Central memory CD8-positive, alpha-beta T cell (primary cell): ENCODE data around the gene ANKRD12.

Experiments used
- ATAC-seq: fragments of 150-1000 bp; cut with Tn5 transposase; replicated peaks from 2 replicates; pipeline ENCODE4 v1.10.0; 2022; ENCODE audit warnings: mild to moderate bottlenecking, moderate FRiP score, moderate number of reproducible peaks; ENCODE audit not compliant: poor library complexity, severe bottlenecking; ENCODE audit errors: extremely low read depth
- DNase-seq, 2 donors: peaks; one replicate each; pipeline ENCODE4 v3.0.0; 2021; ENCODE audit warnings: low spot score in 2 of 2
- H3K27ac Mint-ChIP-seq: one replicate; pipeline ENCODE4 v1.8.0; 2022; ENCODE audit warnings: low read depth, mild to moderate bottlenecking, moderate library complexity, mixed read lengths
- H3K27me3 Mint-ChIP-seq: one replicate; pipeline ENCODE4 v1.8.0; 2022; ENCODE audit warnings: mixed read lengths
- H3K36me3 Mint-ChIP-seq: one replicate; pipeline ENCODE4 v1.8.0; 2022; ENCODE audit warnings: mild to moderate bottlenecking, moderate library complexity, mixed read lengths; ENCODE audit not compliant: insufficient read depth
- H3K4me1 Mint-ChIP-seq: one replicate; pipeline ENCODE4 v1.8.0; 2022; ENCODE audit warnings: mixed read lengths
- H3K4me3 Mint-ChIP-seq: one replicate; pipeline ENCODE4 v1.8.0; 2022; ENCODE audit warnings: mild to moderate bottlenecking, moderate library complexity, mixed read lengths
- H3K9me3 Mint-ChIP-seq: one replicate; pipeline ENCODE4 v1.8.0; 2022; ENCODE audit warnings: mixed read lengths

Gene ANKRD12

GRCh38 chr18:9113468-9114149, 23.0 kb upstream of the ANKRD12 start:
- H3K4me1 Mint-ChIP-seq = peaks cover 54% of the 10 kb centered on the region
- H3K27ac Mint-ChIP-seq = peak overlapping the region; percentile 14
- ATAC-seq = no peak
- H3K9me3 Mint-ChIP-seq = no peaks in the 10 kb centered on the region
- no peak for DNase-seq
- H3K4me3 Mint-ChIP-seq = peak overlapping the region; percentile 48
- H3K36me3 Mint-ChIP-seq = peaks cover 11% of the 10 kb centered on the region
- H3K27me3 Mint-ChIP-seq = no peaks in the 10 kb centered on the region

DNA sequence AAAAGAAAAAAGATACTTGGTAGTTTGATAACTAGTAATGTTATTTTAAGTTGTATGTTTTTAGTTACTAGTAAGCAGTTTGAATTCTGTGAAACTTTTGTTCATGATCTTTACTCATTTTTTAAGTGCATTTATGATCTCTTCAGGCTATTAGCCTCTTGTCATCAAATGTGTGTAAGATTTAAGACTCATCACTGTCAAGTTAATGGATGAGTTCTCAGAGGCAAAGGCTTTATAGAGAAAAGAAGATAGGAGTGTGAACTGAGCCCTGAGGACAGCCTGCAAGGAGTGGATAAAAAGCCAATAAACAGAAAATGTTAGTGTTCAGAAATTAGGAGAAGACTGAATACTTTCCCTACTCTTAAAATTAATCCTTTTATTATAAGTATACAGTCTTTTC, 20.6 kb upstream of the ANKRD12 start:
- H3K27ac Mint-ChIP-seq = peak overlapping the region; percentile 99
- DNase-seq = no peak
- H3K9me3 Mint-ChIP-seq = no peaks in the 10 kb centered on the region
- peaks cover 62% of the 10 kb centered on the region for H3K4me1 Mint-ChIP-seq
- peaks cover 15% of the 10 kb centered on the region for H3K36me3 Mint-ChIP-seq
- no peak for ATAC-seq
- H3K27me3 Mint-ChIP-seq = no peaks in the 10 kb centered on the region
- H3K4me3 Mint-ChIP-seq = peak overlapping the region; percentile 79

DNA sequence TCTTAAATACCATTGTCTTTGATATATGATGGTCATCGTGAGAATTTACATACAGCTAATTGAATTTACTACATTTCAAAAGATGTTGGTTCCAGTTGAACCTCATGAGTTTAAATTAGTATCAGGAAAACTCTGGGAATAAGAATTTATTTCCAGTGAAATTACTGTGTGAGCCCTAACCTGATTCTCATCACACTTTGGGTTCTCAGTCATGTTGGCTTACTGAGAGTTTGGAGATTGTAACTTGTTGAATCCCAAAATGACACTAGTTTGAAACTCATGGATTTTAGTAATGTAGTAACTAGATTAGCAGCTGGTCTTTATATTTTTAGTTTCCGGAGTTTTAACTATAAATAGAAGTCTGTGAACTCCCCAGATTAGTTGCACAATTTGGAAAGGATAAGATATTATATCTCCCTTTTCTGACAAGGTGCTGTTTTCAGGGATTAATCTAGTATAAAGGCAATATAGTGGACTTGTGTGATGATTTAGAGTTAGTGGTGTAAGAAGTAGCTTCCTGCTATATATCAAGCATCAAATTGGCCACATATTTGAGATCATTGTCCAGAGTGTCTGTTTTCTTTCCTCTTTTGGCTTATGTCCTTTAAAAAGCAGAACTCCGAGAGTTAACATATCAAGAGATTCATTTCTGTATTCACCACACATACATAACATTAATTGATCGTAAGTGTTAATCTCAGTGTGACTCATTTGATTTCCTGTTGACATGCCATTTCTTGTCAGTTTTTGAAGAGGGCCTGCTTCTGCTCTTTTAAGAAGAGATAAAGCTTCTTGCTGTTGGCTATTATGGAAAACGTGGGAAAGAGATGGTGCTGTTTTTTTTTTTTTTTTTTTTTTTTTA, 18.4 kb upstream of the ANKRD12 start:
- DNase-seq (no peak), ATAC-seq (peak; percentile 63)
- Mint-ChIP-seq H3K9me3 (no peaks in the 10 kb centered on the region), H3K27ac (peak overlapping the region; percentile 99), H3K4me1 (peaks cover 58% of the 10 kb centered on the region), H3K4me3 (peak overlapping the region; percentile 78), H3K36me3 (peaks cover 20% of the 10 kb centered on the region), H3K27me3 (no peaks in the 10 kb centered on the region)

DNA sequence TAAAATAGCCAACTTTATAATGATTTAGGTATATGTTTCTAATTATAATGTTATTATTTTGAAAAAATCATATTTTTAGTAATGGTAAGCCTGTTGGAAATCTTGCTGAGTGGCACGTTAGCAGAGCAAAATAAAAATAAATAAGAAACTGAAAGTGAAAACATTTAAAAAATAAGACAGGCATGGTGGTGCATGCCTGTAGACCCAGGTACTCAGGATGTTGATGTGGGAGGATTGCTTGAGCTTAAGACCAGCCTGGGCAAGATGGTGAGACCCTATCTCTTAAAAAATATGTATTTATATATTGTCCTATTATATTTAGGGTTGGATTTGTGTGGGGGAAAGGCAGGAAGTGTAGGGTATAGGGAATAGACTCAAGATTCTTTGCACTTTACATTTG, 15.8 kb upstream of the ANKRD12 start:
- H3K27me3 Mint-ChIP-seq = no peaks in the 10 kb centered on the region
- ATAC-seq (no peak), DNase-seq (no peak)
- peaks cover 34% of the 10 kb centered on the region for H3K36me3 Mint-ChIP-seq
- peaks cover 56% of the 10 kb centered on the region for H3K4me1 Mint-ChIP-seq
- H3K9me3 Mint-ChIP-seq = no peaks in the 10 kb centered on the region
- H3K27ac Mint-ChIP-seq = peak overlapping the region; percentile 99
- H3K4me3 Mint-ChIP-seq = peak overlapping the region; percentile 34

- Mint-ChIP-seq H3K9me3 (no peaks in the 10 kb centered on the region), H3K27ac (peak overlapping the region; percentile 67), H3K27me3 (no peaks in the 10 kb centered on the region), H3K36me3 (peaks cover 48% of the 10 kb centered on the region), H3K4me1 (peaks cover 38% of the 10 kb centered on the region), H3K4me3 (no peak overlapping the region)
- DNase-seq = no peak
- ATAC-seq = no peak
These were observed 13.1 kb upstream of the ANKRD12 start for GRCh38 chr18:9123520-9123919.

GRCh38 chr18:9124824-9125223, 11.8 kb upstream of the ANKRD12 start:
- ATAC-seq (no peak), DNase-seq (no peak)
- H3K27me3 Mint-ChIP-seq = no peaks in the 10 kb centered on the region
- H3K27ac Mint-ChIP-seq = no peak overlapping the region
- H3K4me3 Mint-ChIP-seq = no peak overlapping the region
- H3K36me3 Mint-ChIP-seq = peaks cover 56% of the 10 kb centered on the region
- H3K9me3 Mint-ChIP-seq = no peaks in the 10 kb centered on the region
- peaks cover 32% of the 10 kb centered on the region for H3K4me1 Mint-ChIP-seq

DNA sequence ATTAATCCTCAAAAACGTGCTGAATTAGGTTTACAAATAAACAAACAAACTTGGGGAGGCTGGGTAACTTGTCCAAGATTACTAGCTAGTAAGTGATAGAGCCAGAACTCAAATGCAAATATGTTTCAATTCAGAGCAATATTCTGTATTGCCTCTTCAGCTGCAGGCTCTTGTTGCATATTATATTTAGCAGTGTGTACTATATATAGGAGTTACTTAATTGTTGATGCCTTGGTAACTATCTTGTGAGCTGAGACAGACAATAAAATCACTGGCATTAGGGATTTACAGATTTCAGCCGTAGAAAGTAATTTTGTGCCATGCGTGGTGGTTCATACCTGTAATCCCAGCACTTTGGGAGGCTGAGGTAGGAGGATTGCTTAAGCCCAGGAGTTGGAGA, 10.2 kb upstream of the ANKRD12 start:
- H3K4me1 Mint-ChIP-seq = peaks cover 29% of the 10 kb centered on the region
- no peak for ATAC-seq
- H3K4me3 Mint-ChIP-seq = no peak overlapping the region
- no peaks in the 10 kb centered on the region for H3K9me3 Mint-ChIP-seq
- H3K36me3 Mint-ChIP-seq = peaks cover 62% of the 10 kb centered on the region
- no peak for DNase-seq
- H3K27me3 Mint-ChIP-seq = no peaks in the 10 kb centered on the region
- no peak overlapping the region for H3K27ac Mint-ChIP-seq

GRCh38 chr18:9130195-9130594, 6.4 kb upstream of the ANKRD12 start:
- no peaks in the 10 kb centered on the region for H3K9me3 Mint-ChIP-seq
- no peak for ATAC-seq
- no peaks in the 10 kb centered on the region for H3K27me3 Mint-ChIP-seq
- peaks cover 63% of the 10 kb centered on the region for H3K36me3 Mint-ChIP-seq
- no peak overlapping the region for H3K27ac Mint-ChIP-seq
- no peak for DNase-seq
- H3K4me3 Mint-ChIP-seq = no peak overlapping the region
- H3K4me1 Mint-ChIP-seq = peaks cover 45% of the 10 kb centered on the region

- H3K36me3 Mint-ChIP-seq = peaks cover 62% of the 10 kb centered on the region
These were observed 5.8 kb upstream of the ANKRD12 start for GRCh38 chr18:9130806-9131205.

DNA sequence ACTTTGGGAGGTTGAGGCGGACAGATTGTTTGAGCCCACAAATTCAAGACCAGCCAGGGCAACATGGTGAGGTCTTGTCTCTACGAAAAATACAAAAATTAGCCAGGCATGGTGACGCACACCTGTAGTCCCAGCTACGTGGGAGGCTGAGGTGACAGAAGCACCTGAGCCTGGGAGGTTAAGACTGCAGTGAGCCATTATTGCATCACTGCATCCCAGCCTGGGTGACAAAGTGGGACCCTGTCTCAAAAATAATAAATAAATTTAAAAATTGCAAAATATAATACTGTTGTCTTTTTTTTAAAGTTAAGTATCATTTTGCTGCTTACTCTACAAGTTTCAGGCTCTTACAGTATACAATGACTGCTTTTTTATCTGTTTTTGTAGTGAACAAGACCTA, 4.0 kb upstream of the ANKRD12 start:
- H3K27ac Mint-ChIP-seq = no peak overlapping the region
- no peaks in the 10 kb centered on the region for H3K27me3 Mint-ChIP-seq
- H3K4me1 Mint-ChIP-seq = peaks cover 49% of the 10 kb centered on the region
- H3K36me3 Mint-ChIP-seq = peaks cover 63% of the 10 kb centered on the region
- ATAC-seq (no peak), DNase-seq (no peak)
- no peaks in the 10 kb centered on the region for H3K9me3 Mint-ChIP-seq
- no peak overlapping the region for H3K4me3 Mint-ChIP-seq

More at GRCh38 chr18:9130806-9131205, 5.8 kb upstream of the ANKRD12 start:
- Mint-ChIP-seq H3K27me3 (no peaks in the 10 kb centered on the region), H3K4me1 (peaks cover 50% of the 10 kb centered on the region), H3K4me3 (no peak overlapping the region), H3K27ac (no peak overlapping the region), H3K9me3 (no peaks in the 10 kb centered on the region)
- no peak for DNase-seq
- ATAC-seq = no peak

GRCh38 chr18:9133225-9133624, 3.4 kb upstream of the ANKRD12 start:
- H3K36me3 Mint-ChIP-seq = peaks cover 61% of the 10 kb centered on the region
- no peak overlapping the region for H3K27ac Mint-ChIP-seq
- no peaks in the 10 kb centered on the region for H3K27me3 Mint-ChIP-seq
- H3K9me3 Mint-ChIP-seq = no peaks in the 10 kb centered on the region
- ATAC-seq (no peak), DNase-seq (no peak)
- H3K4me3 Mint-ChIP-seq = no peak overlapping the region
- peaks cover 46% of the 10 kb centered on the region for H3K4me1 Mint-ChIP-seq

DNA sequence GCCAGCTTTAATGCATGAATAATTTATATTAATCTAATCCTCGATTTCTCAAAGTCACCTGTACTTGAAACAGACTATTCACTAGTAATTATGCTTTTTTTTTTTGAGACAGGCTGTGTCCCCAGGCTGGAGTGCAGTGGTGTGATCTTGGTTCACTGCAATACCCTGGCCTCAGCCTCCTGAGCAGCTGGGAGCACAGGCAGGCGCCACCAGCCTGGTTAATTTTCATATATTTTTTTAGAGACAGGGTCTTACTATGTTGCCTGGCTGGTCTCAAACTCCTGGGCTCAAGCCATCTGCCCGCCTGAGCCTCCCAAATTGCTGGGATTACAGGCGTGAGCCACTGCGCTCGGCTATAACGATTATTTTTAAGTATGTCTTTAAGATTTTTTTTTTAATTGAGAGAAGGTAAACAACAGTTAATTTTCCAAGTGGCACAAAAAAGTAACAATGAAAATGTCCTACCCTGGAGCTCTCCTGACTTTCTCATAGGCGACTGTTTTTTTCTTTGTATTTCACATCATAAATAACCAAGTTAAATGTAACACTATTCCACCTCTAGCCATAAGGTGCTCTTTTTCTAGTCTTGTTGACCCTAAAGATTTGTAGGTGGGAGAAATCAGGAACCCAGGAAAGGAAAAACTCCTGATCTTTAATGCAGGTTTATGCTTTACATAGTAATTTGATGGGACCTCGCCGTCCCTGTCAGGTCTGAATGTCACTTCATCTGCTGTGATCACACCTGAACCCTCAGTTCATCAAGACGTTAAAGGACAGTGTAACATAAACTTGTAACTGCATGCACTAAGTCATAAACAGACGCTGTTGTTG, 1.3 kb upstream of the ANKRD12 start:
- Mint-ChIP-seq H3K4me3 (peak overlapping the region; percentile 90), H3K9me3 (no peaks in the 10 kb centered on the region), H3K27me3 (no peaks in the 10 kb centered on the region), H3K4me1 (peaks cover 55% of the 10 kb centered on the region), H3K27ac (peak overlapping the region; percentile 99), H3K36me3 (peaks cover 43% of the 10 kb centered on the region)
- ATAC-seq (no peak), DNase-seq (no peak)
